Spleen (tissue), 7 donors: ENCODE measurements around the gene TAF10.

Experiments
- POLR2A ChIP-seq, 3 donors: fragments of 450-650 bp; IDR thresholded peaks; one replicate each; pipeline ENCODE4 v1.5.1; 2017; ENCODE audit warnings: antibody characterized with exemption in 3 of 3, mild to moderate bottlenecking in 1 of 3
- POLR2AphosphoS5 ChIP-seq, 3 donors: sonication (generic); formaldehyde crosslinking; IDR thresholded peaks; one replicate each; pipeline ENCODE4 v1.5.1; 2017; ENCODE audit warnings: antibody characterized with exemption in 3 of 3
- TF ChIP-seq, protein P1 (sequence below), 11 experiments: fragments of 200-600 bp in 7 of 11; fragments of 450-650 bp in 4 of 11; sonication (generic) in 4 of 11; IDR thresholded peaks in 8 of 11; conservative IDR thresholded peaks in 3 of 11; 1 replicate in 7 of 11; 2 replicates in 4 of 11; pipeline versions ENCODE4 v1.4.0 to v1.8.0; 2016 to 2021; ENCODE audit warnings: antibody characterized with exemption in 11 of 11, inconsistent platforms in 4 of 11, mild to moderate bottlenecking in 1 of 11
- donor health status: DM: no; HTN: no; CAD: no; lungs with moderate emphysema.
- donor health status: DM: no; HTN: no; CAD: no.
- donor health status: DM: no; HTN: no; CAD: no.

DNA sequence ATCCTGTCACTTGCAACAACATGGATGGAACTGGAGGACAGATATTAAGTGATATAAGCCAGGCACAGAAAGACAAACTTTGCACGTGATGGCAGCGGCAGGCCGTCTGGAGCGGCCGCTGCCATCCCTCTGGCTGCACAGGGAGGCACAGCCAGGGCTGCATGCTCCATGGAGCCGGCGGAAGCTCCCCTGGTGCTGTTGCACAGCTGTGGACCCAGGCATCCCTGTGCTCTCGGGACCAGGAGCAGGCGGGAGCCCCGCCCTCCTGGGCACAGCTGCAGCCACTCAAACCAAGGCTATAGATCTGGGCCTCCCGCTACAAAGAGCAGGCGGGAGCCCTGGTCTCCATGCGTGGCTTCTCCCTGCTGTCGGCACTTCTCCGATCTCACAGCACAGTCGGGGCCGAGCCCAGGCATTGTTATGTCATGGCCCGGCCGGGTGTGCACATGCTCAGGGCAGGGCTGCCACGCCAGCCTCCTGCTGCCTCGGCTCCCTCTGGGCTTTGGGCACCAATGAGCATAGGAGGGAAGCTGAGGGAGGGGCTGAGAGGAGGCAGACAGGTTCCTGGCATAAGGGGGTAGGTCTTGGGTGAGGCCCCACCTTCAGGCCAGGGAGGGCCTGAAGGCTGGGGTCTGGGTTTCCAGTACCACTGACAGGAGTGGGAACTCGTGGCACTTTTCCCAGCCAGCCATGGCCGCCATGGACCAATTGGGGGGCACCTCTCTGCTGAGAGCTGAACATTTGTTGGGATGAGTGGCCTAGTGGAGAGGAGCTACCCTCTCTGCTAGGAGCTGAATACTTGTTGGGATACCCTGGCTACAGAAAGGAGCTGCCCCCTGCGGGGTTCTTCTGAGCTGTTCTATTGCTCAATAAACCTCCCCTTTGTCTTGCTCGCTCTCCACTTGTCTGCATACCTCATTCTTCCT is 25.3 kb downstream of the TAF10 start:
- TF ChIP-seq, protein P1, sequence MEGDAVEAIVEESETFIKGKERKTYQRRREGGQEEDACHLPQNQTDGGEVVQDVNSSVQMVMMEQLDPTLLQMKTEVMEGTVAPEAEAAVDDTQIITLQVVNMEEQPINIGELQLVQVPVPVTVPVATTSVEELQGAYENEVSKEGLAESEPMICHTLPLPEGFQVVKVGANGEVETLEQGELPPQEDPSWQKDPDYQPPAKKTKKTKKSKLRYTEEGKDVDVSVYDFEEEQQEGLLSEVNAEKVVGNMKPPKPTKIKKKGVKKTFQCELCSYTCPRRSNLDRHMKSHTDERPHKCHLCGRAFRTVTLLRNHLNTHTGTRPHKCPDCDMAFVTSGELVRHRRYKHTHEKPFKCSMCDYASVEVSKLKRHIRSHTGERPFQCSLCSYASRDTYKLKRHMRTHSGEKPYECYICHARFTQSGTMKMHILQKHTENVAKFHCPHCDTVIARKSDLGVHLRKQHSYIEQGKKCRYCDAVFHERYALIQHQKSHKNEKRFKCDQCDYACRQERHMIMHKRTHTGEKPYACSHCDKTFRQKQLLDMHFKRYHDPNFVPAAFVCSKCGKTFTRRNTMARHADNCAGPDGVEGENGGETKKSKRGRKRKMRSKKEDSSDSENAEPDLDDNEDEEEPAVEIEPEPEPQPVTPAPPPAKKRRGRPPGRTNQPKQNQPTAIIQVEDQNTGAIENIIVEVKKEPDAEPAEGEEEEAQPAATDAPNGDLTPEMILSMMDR (IDR thresholded peaks at IDR 0.05 in 8 of 11, conservative IDR thresholded peaks at IDR 0.05 in 3 of 11), result no peak
- TF ChIP-seq POLR2A (IDR thresholded peaks at IDR 0.05) (no peak), POLR2AphosphoS5 (IDR thresholded peaks at IDR 0.05) (peak in 1 of 3 donors; percentile 51)
